ENCODE measurements around the gene IFI30. TPM values are rescaled to one million over a fixed set of nuclear protein-coding genes. Genes with fewer than 3 reads are reported as not detected.

Gene IFI30
- 10 to 100 TPM; 13.4 to 37.2 (median 35.1) TPM for total RNA-seq

- H3K9me3 ChIP-seq: no peaks in the 10 kb centered on the region
- H3K36me3 ChIP-seq: peaks cover 20% of the 10 kb centered on the region
- peak in 1 of 2 donors; percentile 87 for DNase-seq (ENCODE audit: low spot score in 2 of 2)
- peak within 1 kb of the TSS; percentile 63 for H3K27ac ChIP-seq
- peak within 1 kb of the TSS; percentile 70 for H3K4me3 ChIP-seq
- peak in 1 of 2 donors; percentile 60 for TF ChIP-seq POLR2A (IDR thresholded peaks at IDR 0.05)
- no peak for TF ChIP-seq EP300 (IDR thresholded peaks at IDR 0.05)
- peaks cover 33% of the 10 kb centered on the region for H3K4me1 ChIP-seq
- 1% methylated on average over 28 of the region's 47 CpGs for WGBS
- H3K27me3 ChIP-seq: no peaks in the 10 kb centered on the region
These were observed at the start of gene IFI30 for GRCh38 chr19:18173572-18174288. TSS of gene IFI30 (plus strand) at chr19:18173813. CDS start at chr19:18173842, 29 bp downstream.

DNA sequence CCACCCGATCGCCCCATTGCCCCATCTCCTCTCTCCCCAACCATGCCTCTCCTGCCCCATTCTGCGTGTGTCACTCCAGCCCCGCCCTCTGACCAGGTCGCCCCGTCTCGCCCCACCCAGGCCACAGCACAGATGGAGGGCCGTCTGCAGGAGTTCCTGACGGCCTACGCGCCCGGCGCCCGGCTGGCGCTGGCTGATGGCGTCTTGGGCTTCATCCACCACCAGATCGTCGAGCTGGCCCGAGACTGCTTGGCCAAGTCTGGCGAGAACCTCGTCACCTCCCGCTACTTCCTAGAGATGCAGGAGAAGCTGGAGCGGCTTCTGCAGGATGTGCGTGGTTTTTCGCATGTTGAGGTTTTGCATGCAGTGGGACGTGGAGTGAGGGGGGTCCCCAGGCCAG, 49.8 kb upstream of the IFI30 start:
- peaks cover 30% of the 10 kb centered on the region for H3K36me3 ChIP-seq
- no peak overlapping the region for H3K27ac ChIP-seq
- no peaks in the 10 kb centered on the region for H3K9me3 ChIP-seq
- no peak for TF ChIP-seq EP300 (IDR thresholded peaks at IDR 0.05)
- no peak for TF ChIP-seq POLR2A (IDR thresholded peaks at IDR 0.05)
- TF ChIP-seq, protein P1, sequence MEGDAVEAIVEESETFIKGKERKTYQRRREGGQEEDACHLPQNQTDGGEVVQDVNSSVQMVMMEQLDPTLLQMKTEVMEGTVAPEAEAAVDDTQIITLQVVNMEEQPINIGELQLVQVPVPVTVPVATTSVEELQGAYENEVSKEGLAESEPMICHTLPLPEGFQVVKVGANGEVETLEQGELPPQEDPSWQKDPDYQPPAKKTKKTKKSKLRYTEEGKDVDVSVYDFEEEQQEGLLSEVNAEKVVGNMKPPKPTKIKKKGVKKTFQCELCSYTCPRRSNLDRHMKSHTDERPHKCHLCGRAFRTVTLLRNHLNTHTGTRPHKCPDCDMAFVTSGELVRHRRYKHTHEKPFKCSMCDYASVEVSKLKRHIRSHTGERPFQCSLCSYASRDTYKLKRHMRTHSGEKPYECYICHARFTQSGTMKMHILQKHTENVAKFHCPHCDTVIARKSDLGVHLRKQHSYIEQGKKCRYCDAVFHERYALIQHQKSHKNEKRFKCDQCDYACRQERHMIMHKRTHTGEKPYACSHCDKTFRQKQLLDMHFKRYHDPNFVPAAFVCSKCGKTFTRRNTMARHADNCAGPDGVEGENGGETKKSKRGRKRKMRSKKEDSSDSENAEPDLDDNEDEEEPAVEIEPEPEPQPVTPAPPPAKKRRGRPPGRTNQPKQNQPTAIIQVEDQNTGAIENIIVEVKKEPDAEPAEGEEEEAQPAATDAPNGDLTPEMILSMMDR (IDR thresholded peaks at IDR 0.05): no peak
- no peak for TF ChIP-seq POLR2AphosphoS5 (IDR thresholded peaks at IDR 0.05)
- WGBS: 87% methylated on average over 22 of the region's 26 CpGs
- peaks cover 14% of the 10 kb centered on the region for H3K4me1 ChIP-seq
- DNase-seq (ENCODE audit: low spot score in 2 of 2): no peak
- H3K4me3 ChIP-seq: no peak overlapping the region
- H3K27me3 ChIP-seq: no peaks in the 10 kb centered on the region

DNA sequence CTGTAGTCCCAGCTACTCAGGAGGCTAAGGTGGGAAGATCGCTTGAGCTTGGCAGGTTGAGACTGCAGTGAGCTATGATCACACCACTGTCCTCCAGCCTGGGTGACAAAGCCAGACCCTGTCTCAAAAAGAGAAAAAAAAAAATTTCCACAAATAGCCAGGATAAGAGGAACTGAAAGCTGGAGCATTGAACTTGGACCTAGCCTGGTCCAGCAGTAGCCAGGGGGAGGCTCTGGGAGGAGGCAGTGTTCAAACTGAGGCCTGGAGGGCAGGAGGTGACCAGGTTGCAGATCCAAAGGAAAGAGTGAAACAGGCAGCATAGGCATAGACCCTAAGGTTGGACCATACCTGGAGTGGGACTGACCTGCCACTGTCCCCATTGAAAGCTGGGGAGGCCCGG, 47.5 kb upstream of the IFI30 start:
- H3K27me3 ChIP-seq: no peaks in the 10 kb centered on the region
- no peaks in the 10 kb centered on the region for H3K9me3 ChIP-seq
- H3K36me3 ChIP-seq: peaks cover 46% of the 10 kb centered on the region
- H3K4me3 ChIP-seq: no peak overlapping the region
- H3K27ac ChIP-seq: no peak overlapping the region
- DNase-seq (ENCODE audit: low spot score in 2 of 2): no peak
- no peak for TF ChIP-seq POLR2AphosphoS5 (IDR thresholded peaks at IDR 0.05)
- no peak for TF ChIP-seq POLR2A (IDR thresholded peaks at IDR 0.05)
- no peaks in the 10 kb centered on the region for H3K4me1 ChIP-seq
- WGBS: 91% methylated on average over 2 of the region's 2 CpGs

DNA sequence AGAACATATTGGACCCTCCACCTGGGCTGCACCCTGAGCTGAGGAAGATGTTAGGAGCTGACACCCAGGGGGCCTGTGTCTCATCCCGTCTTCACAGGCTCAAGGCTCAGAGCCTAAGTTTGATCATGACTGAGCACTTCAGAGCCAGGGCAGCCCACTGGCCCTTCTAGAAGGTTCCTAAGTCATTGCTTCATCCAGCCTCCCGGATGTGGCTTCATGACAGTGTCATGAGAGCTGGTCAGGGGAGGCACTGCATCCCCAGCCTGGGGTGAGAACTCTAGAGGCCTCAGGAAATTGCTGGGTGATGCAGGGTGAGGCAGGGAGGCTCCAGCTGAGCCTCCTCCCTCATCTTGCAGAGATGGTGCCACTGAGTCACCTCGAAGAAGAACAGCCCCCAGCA, 45.6 kb upstream of the IFI30 start:
- TF ChIP-seq POLR2A (IDR thresholded peaks at IDR 0.05) (no peak), POLR2AphosphoS5 (IDR thresholded peaks at IDR 0.05) (no peak), EP300 (IDR thresholded peaks at IDR 0.05) (no peak)
- TF ChIP-seq, protein P1 (IDR thresholded peaks at IDR 0.05): no peak
- Histone ChIP-seq H3K4me1 (no peaks in the 10 kb centered on the region), H3K36me3 (peaks cover 60% of the 10 kb centered on the region), H3K4me3 (no peak overlapping the region), H3K27ac (no peak overlapping the region), H3K27me3 (no peaks in the 10 kb centered on the region), H3K9me3 (no peaks in the 10 kb centered on the region)
- WGBS: 90% methylated on average over 2 of the region's 3 CpGs
- DNase-seq (ENCODE audit: low spot score in 2 of 2): no peak

GRCh38 chr19:18128805-18129204, 44.8 kb upstream of the IFI30 start:
- DNase-seq (ENCODE audit: low spot score in 2 of 2): no peak
- TF ChIP-seq POLR2AphosphoS5 (IDR thresholded peaks at IDR 0.05) (no peak), EP300 (IDR thresholded peaks at IDR 0.05) (no peak), POLR2A (IDR thresholded peaks at IDR 0.05) (no peak)
- TF ChIP-seq, protein P1 (IDR thresholded peaks at IDR 0.05): no peak
- peaks cover 55% of the 10 kb centered on the region for H3K36me3 ChIP-seq
- H3K4me1 ChIP-seq: no peaks in the 10 kb centered on the region
- H3K4me3 ChIP-seq: no peak overlapping the region
- no peaks in the 10 kb centered on the region for H3K9me3 ChIP-seq
- H3K27me3 ChIP-seq: no peaks in the 10 kb centered on the region
- WGBS: 90% methylated on average over 12 of the region's 12 CpGs
- no peak overlapping the region for H3K27ac ChIP-seq

GRCh38 chr19:18130523-18131242, 42.9 kb upstream of the IFI30 start:
- H3K27me3 ChIP-seq: no peaks in the 10 kb centered on the region
- WGBS: over 99% methylated on average over 16 of the region's 21 CpGs
- H3K4me1 ChIP-seq: no peaks in the 10 kb centered on the region
- H3K36me3 ChIP-seq: peaks cover 60% of the 10 kb centered on the region
- H3K27ac ChIP-seq: no peak overlapping the region
- DNase-seq (ENCODE audit: low spot score in 2 of 2): no peak
- no peak overlapping the region for H3K4me3 ChIP-seq
- H3K9me3 ChIP-seq: no peaks in the 10 kb centered on the region
- TF ChIP-seq POLR2AphosphoS5 (IDR thresholded peaks at IDR 0.05): no peak
- TF ChIP-seq, protein P1 (IDR thresholded peaks at IDR 0.05): no peak
- TF ChIP-seq EP300 (IDR thresholded peaks at IDR 0.05): no peak
- TF ChIP-seq POLR2A (IDR thresholded peaks at IDR 0.05): no peak

Data from suprapubic skin (tissue), 4 donors.